Tibial nerve (tissue), 4 donors: Measurements from ENCODE around the gene FMN1. TPM values are rescaled to one million over a fixed set of nuclear protein-coding genes. Genes with fewer than 3 reads are reported as not detected.

Experiments used
- DNase-seq, 2 donors: peaks; one replicate each; pipeline ENCODE4 v3.0.0-alpha.2; 2019; ENCODE audit warnings: low spot score in 2 of 2
- H3K27ac ChIP-seq, 4 donors: fragments of 200-600 bp; sonication (generic) in 3 of 4; one replicate each; pipeline ENCODE4 v1.5.1; 2017 to 2019; ENCODE audit warnings: mild to moderate bottlenecking in 1 of 4
- H3K27me3 ChIP-seq, 2 donors: fragments of 200-600 bp; sonication (generic) in 1 of 2; one replicate each; pipeline versions ENCODE4 v1.5.1 to v1.6.0; 2017 to 2019
- H3K36me3 ChIP-seq, 3 donors: fragments of 200-600 bp; sonication (generic); one replicate each; pipeline ENCODE4 v1.5.1; 2018 to 2019
- H3K4me1 ChIP-seq, 4 donors: fragments of 200-600 bp; sonication (generic) in 3 of 4; one replicate each; pipeline ENCODE4 v1.5.1; 2017 to 2019
- H3K4me3 ChIP-seq, 4 donors: fragments of 200-600 bp; sonication (generic) in 3 of 4; one replicate each; pipeline ENCODE4 v1.5.1; 2017 to 2019; ENCODE audit warnings: mild to moderate bottlenecking in 1 of 4, moderate library complexity in 1 of 4
- H3K9me3 ChIP-seq, 4 donors: fragments of 200-600 bp; sonication (generic) in 3 of 4; one replicate each; pipeline ENCODE4 v1.5.1; 2017 to 2019
- EP300 ChIP-seq, 2 donors: sonication (generic); formaldehyde crosslinking; IDR thresholded peaks; one replicate each; pipeline ENCODE4 v1.6.1; 2017; ENCODE audit warnings: antibody characterized with exemption in 2 of 2, mild to moderate bottlenecking in 1 of 2
- POLR2A ChIP-seq, 2 donors: fragments of 450-650 bp; IDR thresholded peaks; one replicate each; pipeline ENCODE4 v1.6.1; 2017; ENCODE audit warnings: antibody characterized with exemption in 2 of 2, mild to moderate bottlenecking in 2 of 2, moderate library complexity in 2 of 2
- WGBS, 2 donors: methylation state at CpG; one replicate each; pipeline ENCODE4 v1.1.5; 2018; 5-methylcytosine and 5-hydroxymethylcytosine counted together
- total RNA-seq, 4 donors: library from RNA; depleted of rRNA; stranded (reverse); fragments of >200 nt; gene quantifications; one replicate each; pipeline ENCODE4 v1.1.0, GENCODE V29; 2016
- TF ChIP-seq, protein P1 (sequence below), 5 experiments: fragments of 200-600 bp in 3 of 5; fragments of 450-650 bp in 2 of 5; sonication (generic) in 3 of 5; IDR thresholded peaks; one replicate each; pipeline ENCODE4 v1.5.1; 2016 to 2019; ENCODE audit warnings: antibody characterized with exemption in 5 of 5, mild to moderate bottlenecking in 3 of 5, moderate library complexity in 2 of 5

Gene FMN1
- total RNA-seq, 4 donors from 2014 or later: 15.1 to 62.1 (median 20.7) TPM

DNA sequence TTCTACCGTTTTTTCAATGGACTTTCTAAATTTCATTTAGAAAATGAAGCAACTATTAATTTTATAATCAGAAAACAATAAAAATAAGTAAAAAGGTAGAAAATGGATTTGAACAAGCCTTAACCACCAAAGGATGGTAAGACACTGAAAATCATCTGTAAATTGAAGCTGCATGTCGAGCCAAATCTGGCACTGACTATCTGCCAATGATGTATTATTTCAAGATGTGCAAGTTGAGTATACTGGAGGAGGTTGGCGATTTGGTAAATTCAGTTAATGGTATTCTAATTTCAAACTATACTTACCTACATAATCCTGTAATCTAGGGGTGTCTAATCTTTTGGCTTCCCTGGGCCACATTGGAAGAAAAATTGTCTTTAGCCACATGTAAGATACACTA, 93.5 kb downstream of the FMN1 start:
- DNase-seq: no peak
- H3K27me3 ChIP-seq: no peaks in the 10 kb centered on the region
- H3K9me3 ChIP-seq: no peaks in the 10 kb centered on the region
- no peak overlapping the region for H3K27ac ChIP-seq
- no peaks in the 10 kb centered on the region for H3K4me1 ChIP-seq
- WGBS, 2 donors: 79 to 80% methylated on average over 3 of the region's 3 CpGs
- no peak overlapping the region for H3K4me3 ChIP-seq
- no peaks in the 10 kb centered on the region for H3K36me3 ChIP-seq
- TF ChIP-seq EP300 (IDR thresholded peaks at IDR 0.05) (no peak), POLR2A (IDR thresholded peaks at IDR 0.05) (no peak)
- TF ChIP-seq, protein P1, sequence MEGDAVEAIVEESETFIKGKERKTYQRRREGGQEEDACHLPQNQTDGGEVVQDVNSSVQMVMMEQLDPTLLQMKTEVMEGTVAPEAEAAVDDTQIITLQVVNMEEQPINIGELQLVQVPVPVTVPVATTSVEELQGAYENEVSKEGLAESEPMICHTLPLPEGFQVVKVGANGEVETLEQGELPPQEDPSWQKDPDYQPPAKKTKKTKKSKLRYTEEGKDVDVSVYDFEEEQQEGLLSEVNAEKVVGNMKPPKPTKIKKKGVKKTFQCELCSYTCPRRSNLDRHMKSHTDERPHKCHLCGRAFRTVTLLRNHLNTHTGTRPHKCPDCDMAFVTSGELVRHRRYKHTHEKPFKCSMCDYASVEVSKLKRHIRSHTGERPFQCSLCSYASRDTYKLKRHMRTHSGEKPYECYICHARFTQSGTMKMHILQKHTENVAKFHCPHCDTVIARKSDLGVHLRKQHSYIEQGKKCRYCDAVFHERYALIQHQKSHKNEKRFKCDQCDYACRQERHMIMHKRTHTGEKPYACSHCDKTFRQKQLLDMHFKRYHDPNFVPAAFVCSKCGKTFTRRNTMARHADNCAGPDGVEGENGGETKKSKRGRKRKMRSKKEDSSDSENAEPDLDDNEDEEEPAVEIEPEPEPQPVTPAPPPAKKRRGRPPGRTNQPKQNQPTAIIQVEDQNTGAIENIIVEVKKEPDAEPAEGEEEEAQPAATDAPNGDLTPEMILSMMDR (IDR thresholded peaks at IDR 0.05): no peak

DNA sequence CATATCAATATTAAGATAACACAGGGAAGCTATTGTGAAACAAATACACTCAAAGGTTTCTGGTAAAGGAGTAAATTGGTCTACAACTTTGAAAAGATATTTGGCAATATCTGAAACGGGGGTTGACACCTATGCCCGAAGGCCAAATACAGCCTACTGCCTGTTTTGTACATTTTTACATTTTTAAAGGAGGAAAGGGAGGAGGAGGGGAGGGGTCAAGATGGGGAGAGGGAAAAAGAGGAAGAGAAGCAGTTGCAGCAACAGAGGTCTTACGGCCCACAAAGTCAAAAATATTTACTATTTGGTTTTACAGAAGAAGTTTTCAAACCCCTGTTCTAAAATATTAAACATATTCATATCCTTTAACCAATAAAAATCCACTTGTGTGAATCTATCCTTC, 94.2 kb downstream of the FMN1 start:
- Histone ChIP-seq H3K36me3 (no peaks in the 10 kb centered on the region), H3K9me3 (no peaks in the 10 kb centered on the region), H3K4me1 (no peaks in the 10 kb centered on the region), H3K4me3 (no peak overlapping the region), H3K27me3 (no peaks in the 10 kb centered on the region), H3K27ac (no peak overlapping the region)
- TF ChIP-seq, protein P1 (IDR thresholded peaks at IDR 0.05): no peak
- TF ChIP-seq EP300 (IDR thresholded peaks at IDR 0.05) (no peak), POLR2A (IDR thresholded peaks at IDR 0.05) (no peak)
- 67 to 76% methylated on average over 3 of the region's 3 CpGs for WGBS, 2 donors
- DNase-seq: no peak

DNA sequence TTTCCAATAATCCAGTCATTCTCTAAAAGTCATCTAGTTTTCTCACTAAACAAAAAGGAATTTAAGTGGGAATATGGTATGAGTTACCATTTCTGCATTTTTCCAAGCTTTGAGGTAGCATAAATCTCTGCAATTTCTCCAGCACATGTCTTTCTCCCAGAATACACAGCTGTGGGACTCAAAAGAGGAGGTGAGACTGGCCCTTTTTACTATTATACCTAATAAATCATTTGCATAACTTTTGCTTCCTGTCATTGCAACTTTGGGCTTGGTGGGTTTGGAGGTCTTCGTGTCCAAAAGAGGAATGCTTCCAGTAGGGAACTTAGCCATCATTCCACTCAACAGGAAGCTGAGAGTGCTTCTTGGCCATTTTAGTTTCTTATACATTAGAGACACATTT, 94.8 kb downstream of the FMN1 start:
- no peak for DNase-seq
- no peak overlapping the region for H3K4me3 ChIP-seq
- no peaks in the 10 kb centered on the region for H3K9me3 ChIP-seq
- WGBS, 2 donors: 49 to 53% methylated on average over 1 of the region's 1 CpG
- TF ChIP-seq POLR2A (IDR thresholded peaks at IDR 0.05): no peak
- no peak for TF ChIP-seq EP300 (IDR thresholded peaks at IDR 0.05)
- TF ChIP-seq, protein P1 (IDR thresholded peaks at IDR 0.05): no peak
- H3K27ac ChIP-seq: no peak overlapping the region
- no peaks in the 10 kb centered on the region for H3K4me1 ChIP-seq
- H3K36me3 ChIP-seq: no peaks in the 10 kb centered on the region
- no peaks in the 10 kb centered on the region for H3K27me3 ChIP-seq

DNA sequence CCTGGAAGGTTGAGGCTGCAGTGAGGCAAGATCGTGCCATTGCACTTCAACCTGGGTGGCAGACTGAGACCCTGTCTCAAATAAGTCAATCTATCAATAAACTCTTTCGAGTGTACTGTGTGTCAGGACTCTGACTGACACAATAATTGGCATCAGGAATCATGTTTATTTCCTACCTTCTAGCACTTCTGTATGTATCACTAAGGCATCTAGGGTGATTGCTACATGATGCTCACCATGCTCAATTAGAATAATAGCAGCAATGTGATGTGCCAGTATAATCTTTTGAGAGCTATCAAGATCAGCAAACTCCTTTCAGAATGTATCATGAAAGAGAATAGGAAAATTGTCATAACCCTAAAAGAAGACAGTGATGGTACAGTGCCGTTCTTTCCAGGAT, 95.3 kb downstream of the FMN1 start:
- no peaks in the 10 kb centered on the region for H3K27me3 ChIP-seq
- WGBS, 2 donors: 86 to 91% methylated on average over 3 of the region's 3 CpGs
- TF ChIP-seq EP300 (IDR thresholded peaks at IDR 0.05): no peak
- TF ChIP-seq, protein P1 (IDR thresholded peaks at IDR 0.05): no peak
- no peak for TF ChIP-seq POLR2A (IDR thresholded peaks at IDR 0.05)
- H3K4me1 ChIP-seq: no peaks in the 10 kb centered on the region
- no peak overlapping the region for H3K4me3 ChIP-seq
- H3K27ac ChIP-seq: no peak overlapping the region
- no peaks in the 10 kb centered on the region for H3K9me3 ChIP-seq
- DNase-seq: no peak
- H3K36me3 ChIP-seq: no peaks in the 10 kb centered on the region

DNA sequence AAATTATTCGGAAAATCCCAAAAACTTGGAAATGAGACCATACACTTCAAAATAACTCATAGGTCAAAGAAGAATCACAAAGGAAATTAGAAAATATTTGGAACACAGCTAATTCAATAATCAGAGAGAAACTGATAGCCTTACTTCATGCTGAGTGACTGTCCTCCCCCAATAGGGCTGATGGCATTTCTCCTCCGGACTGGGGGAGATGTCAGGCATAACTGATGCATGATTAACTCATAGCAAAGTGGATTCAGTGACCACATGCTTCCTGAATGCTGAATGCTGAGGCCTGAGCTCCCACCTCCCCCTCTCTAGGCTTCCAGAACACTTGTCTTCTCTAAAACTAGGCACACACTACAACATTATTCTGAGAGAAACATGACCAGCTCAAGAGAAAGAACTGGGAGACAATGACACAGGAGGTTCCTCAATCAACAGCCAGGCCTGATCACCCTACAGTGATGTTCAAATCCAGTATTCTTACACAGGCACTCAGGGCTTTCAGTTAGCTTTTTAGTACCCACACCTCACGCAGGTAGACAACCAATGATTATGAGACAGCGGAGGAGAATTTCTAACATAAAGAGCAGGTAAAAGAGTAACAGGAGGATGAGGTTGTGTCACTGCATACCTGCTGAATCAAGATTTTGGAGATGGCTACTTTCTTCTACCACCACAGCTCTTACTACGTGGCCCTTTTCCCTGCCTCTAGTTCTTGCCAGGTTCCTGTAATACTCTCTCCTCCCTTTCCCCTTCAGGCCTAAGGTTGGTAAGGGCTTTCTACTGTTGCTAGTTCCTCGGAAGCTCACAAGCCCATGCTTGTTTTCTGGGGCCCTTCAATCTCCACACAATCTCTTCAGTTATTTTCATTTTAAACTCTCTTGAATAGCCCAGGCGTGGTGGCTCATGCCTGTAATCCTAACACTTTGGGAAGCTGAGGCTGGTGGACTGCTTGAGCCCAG, 96.1 kb downstream of the FMN1 start:
- no peak for DNase-seq
- Histone ChIP-seq H3K27me3 (no peaks in the 10 kb centered on the region), H3K9me3 (no peaks in the 10 kb centered on the region), H3K4me1 (no peaks in the 10 kb centered on the region), H3K4me3 (no peak overlapping the region), H3K36me3 (no peaks in the 10 kb centered on the region), H3K27ac (no peak overlapping the region)
- 84 to 86% methylated on average over 7 of the region's 7 CpGs for WGBS, 2 donors
- no peak for TF ChIP-seq EP300 (IDR thresholded peaks at IDR 0.05)
- TF ChIP-seq POLR2A (IDR thresholded peaks at IDR 0.05): no peak
- TF ChIP-seq, protein P1 (IDR thresholded peaks at IDR 0.05): no peak
